Epithelial cell of esophagus (primary cell): ENCODE data around the gene CYP1A2.

Experiments
- DNase-seq: peaks from one replicate; pipeline ENCODE4 v3.0.0; 2010; ENCODE audit warnings: low read depth
- H3K4me3 ChIP-seq: 2 replicates; pipeline ENCODE4 v1.5.1; 2011; ENCODE audit warnings: mild to moderate bottlenecking, low read length, control low read depth
- TF ChIP-seq, protein P1 (sequence below): IDR thresholded peaks from 2 replicates; pipeline ENCODE4 v1.5.1; 2011; ENCODE audit warnings: low read depth, mild to moderate bottlenecking, low read length, control low read depth, inconsistent platforms; ENCODE audit not compliant: insufficient read depth; ENCODE audit errors: missing control alignments

Gene CYP1A2

GRCh38 chr15:74794248-74794969, 45.8 kb downstream of the CYP1A2 start:
- H3K4me3 ChIP-seq, result no peak overlapping the region
- TF ChIP-seq, protein P1, sequence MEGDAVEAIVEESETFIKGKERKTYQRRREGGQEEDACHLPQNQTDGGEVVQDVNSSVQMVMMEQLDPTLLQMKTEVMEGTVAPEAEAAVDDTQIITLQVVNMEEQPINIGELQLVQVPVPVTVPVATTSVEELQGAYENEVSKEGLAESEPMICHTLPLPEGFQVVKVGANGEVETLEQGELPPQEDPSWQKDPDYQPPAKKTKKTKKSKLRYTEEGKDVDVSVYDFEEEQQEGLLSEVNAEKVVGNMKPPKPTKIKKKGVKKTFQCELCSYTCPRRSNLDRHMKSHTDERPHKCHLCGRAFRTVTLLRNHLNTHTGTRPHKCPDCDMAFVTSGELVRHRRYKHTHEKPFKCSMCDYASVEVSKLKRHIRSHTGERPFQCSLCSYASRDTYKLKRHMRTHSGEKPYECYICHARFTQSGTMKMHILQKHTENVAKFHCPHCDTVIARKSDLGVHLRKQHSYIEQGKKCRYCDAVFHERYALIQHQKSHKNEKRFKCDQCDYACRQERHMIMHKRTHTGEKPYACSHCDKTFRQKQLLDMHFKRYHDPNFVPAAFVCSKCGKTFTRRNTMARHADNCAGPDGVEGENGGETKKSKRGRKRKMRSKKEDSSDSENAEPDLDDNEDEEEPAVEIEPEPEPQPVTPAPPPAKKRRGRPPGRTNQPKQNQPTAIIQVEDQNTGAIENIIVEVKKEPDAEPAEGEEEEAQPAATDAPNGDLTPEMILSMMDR, result no peak
- peak; percentile 79 for DNase-seq

DNA sequence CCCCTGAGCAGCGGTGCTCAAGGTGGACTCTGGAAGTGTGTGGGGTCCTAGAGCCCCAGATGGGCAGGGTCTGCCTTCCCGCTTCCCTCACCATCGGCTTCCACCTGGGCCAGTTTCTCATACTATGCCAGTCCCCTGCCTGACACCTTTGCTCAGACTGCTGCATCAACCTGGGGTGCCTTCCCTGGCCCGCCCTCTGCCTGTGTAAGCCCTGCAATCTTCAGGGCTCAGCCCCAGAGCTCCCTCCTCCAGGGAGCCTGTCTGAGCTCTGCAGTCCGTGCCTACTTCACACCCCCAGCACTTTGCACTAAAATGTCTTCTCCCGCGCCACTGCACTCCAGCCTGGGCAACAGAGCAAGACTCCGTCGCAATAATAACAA, 46.3 kb downstream of the CYP1A2 start:
- DNase-seq, result no peak
- H3K4me3 ChIP-seq, result no peak overlapping the region
- TF ChIP-seq, protein P1, result no peak

DNA sequence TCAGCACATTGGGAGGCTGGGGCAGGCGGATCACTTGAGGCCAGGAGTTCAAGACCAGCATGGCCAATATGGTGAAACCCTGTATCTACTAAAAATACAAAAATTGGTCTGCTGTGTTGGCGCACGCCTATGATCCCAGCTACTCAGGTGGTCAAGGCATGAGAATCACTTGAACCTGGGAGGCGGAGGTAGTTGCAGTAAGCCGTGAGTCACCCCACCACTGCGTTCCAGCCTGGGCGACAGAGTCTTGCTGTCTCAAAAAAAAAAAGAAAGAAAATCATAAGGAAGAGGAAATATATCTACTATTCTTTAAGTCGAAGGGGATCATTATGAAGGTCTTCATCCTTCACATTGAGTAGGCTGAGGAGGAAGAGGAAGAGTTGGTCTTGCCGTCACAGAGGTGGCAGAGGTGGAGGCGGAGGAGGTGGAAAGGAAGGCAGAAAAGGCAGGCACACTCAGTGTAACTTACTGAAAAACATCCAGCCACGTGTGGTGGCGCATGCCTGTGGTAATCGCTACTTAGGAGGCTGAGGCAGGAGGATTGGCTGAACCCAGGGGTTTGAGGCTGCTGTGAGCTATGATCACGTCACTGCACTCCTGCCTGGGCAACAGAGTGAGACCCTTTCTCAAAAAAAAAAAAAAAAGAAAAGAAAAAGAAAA, 47.5 kb downstream of the CYP1A2 start:
- DNase-seq, result peak; percentile 83
- TF ChIP-seq, protein P1, result no peak
- no peak overlapping the region for H3K4me3 ChIP-seq

- DNase-seq, result no peak
- TF ChIP-seq, protein P1, result no peak
- H3K4me3 ChIP-seq, result no peak overlapping the region
Observed at GRCh38 chr15:74798388-74799254, 50.0 kb downstream of the CYP1A2 start.

GRCh38 chr15:74799255-74799855, 50.7 kb downstream of the CYP1A2 start:
- TF ChIP-seq, protein P1, result no peak
- no peak for DNase-seq

DNA sequence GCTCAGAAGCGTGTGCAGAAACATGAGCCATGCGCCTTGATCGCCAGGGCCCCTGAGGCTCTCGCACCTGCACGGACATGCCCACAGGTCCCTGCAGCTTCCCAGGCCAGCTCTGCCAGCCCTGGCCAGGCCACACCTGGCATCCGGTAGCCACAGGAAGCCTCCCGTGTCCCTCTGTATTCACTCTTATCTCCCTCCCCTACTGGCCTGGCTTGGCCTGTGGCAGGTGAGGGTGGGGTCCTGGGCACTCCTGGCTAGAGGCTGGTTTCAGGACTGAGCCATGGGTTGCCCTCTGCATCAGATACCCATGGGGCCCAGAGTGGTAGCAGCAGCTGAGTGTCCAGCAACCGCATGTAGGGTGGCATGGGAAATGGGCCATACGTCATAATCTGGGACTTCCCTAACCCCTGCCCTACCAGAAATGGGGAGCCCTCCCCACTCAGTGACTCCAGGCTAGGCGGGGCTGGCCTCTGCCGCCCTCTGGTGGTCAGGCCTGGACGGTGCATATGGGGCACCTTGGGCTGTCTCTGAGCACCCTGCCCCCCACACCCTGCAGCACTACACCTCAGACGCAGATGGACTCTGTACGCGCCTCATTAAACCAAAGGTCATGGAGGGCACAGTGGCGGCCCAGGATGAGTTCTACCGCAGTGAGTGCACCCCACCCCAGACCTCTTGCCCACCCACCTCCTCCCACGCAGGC, 51.4 kb downstream of the CYP1A2 start:
- TF ChIP-seq, protein P1, result peak; percentile 98
- DNase-seq, result peak; percentile 98
- no peak overlapping the region for H3K4me3 ChIP-seq

More at GRCh38 chr15:74799255-74799855, 50.7 kb downstream of the CYP1A2 start:
- no peak overlapping the region for H3K4me3 ChIP-seq
